Measurements from ENCODE around the gene PEX16.

Gene PEX16

DNA sequence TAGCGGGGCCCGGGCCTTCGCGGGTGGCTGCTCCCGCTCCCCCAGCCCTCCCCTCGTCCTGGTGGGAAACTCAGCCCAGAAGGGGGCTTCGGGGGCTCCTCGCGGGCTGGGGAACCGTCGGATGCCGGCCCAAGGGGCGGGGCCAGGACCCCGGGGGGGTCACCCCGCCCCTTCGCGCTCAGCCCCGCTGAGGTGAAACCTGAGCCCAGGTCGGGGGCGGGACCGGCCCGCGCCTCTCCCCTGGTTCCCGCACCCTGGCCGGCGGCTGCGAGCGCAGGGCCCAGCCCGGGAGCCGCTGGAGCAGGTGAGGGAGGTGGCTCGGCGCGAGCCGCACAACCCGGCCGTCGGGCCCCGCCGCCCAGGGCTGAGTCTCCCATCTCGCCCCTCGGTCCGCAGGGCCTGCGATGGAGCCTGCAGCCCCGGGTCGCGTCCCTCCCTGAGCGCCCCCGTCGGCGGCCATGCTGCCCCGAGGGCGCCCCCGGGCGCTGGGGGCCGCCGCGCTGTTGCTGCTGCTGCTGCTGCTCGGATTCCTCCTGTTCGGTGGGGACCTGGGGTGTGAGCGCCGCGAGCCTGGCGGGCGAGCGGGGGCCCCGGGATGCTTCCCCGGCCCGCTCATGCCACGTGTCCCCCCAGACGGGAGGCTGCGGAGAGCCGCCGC lies 4.9 kb upstream of the PEX16 start, which contains the start of gene LARGE2:
LARGE2 (plus strand) TSS at position 232 of the 658 bp plus-strand sequence; CDS start at position 459, 227 bp downstream.
- H3K4me1 ChIP-seq (ENCODE audit: control insufficient read depth, insufficient read depth, low read length) = peaks cover 22% of the 10 kb centered on the region
- H3K27me3 ChIP-seq (ENCODE audit: control insufficient read depth, insufficient read depth, low read length) = peaks cover 13% of the 10 kb centered on the region
- H3K36me3 ChIP-seq (ENCODE audit: control insufficient read depth, insufficient read depth, low read length) = peaks cover 26% of the 10 kb centered on the region
- H3K4me3 ChIP-seq (ENCODE audit: low read depth, low read length) = peak within 1 kb of the TSS; percentile 79
- H3K9me3 ChIP-seq (ENCODE audit: control insufficient read depth, insufficient read depth, low read length) = no peaks in the 10 kb centered on the region
- peak within 1 kb of the TSS; percentile 54 for H3K9ac ChIP-seq (ENCODE audit: low read depth, low read length)

GRCh38 chr11:45921561-45922424 lies 4.1 kb upstream of the PEX16 start:
- Histone ChIP-seq H3K9me3 (ENCODE audit: control insufficient read depth, insufficient read depth, low read length) (no peaks in the 10 kb centered on the region), H3K4me3 (ENCODE audit: low read depth, low read length) (peak overlapping the region; percentile 56), H3K27me3 (ENCODE audit: control insufficient read depth, insufficient read depth, low read length) (peaks cover 13% of the 10 kb centered on the region), H3K36me3 (ENCODE audit: control insufficient read depth, insufficient read depth, low read length) (peaks cover 21% of the 10 kb centered on the region), H3K9ac (ENCODE audit: low read depth, low read length) (peak overlapping the region; percentile 47), H3K4me1 (ENCODE audit: control insufficient read depth, insufficient read depth, low read length) (peaks cover 25% of the 10 kb centered on the region)

DNA sequence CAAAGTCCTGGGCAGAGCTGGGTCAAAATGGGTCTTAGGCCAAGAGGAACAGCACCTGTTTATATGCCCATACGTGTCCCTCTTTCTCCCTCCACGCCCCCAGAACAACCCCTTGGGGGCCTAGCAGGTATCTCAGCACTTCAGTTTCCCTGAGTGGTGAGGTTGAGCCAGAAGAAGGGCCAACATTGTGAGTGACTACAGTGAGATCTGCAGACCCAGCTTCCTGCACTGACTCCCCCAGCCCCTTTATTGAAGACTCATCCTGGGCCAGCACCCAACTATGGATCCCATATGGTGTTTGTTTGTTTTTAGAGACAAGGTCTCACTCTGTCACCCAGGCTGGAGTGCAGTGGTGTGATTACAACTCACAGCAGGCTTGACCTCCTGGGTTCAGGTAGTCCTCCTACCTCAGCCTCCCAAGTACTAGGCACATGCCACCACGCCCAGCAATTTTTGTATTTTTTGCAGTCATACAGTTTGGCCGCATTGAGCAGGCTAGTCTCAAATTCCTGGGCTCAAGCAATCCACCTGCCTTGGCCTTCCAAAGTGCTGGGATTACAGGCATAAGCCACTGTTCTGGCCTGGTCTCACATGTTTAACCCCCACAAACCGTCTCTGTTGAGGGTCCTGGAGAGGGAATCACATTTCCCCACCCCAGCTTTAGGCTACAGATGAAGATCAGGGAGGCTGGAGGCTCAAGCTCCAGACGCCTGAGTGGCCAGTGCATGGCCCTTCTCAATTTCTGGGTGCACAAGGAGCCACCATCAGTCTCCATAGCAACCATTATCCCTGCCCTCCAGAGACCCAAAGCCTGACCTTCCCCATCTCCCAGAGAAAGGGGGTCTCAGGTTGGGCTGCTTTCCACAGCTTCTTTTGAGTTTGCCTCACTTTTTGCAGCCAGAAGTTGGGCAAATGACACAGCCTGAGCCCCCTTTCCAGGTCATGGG lies 3.1 kb upstream of the PEX16 start:
- Histone ChIP-seq H3K36me3 (ENCODE audit: control insufficient read depth, insufficient read depth, low read length) (peaks cover 12% of the 10 kb centered on the region), H3K9me3 (ENCODE audit: control insufficient read depth, insufficient read depth, low read length) (no peaks in the 10 kb centered on the region), H3K27me3 (ENCODE audit: control insufficient read depth, insufficient read depth, low read length) (peaks cover 13% of the 10 kb centered on the region), H3K4me3 (ENCODE audit: low read depth, low read length) (peak overlapping the region; percentile 56), H3K4me1 (ENCODE audit: control insufficient read depth, insufficient read depth, low read length) (peaks cover 26% of the 10 kb centered on the region), H3K9ac (ENCODE audit: low read depth, low read length) (no peak overlapping the region)

DNA sequence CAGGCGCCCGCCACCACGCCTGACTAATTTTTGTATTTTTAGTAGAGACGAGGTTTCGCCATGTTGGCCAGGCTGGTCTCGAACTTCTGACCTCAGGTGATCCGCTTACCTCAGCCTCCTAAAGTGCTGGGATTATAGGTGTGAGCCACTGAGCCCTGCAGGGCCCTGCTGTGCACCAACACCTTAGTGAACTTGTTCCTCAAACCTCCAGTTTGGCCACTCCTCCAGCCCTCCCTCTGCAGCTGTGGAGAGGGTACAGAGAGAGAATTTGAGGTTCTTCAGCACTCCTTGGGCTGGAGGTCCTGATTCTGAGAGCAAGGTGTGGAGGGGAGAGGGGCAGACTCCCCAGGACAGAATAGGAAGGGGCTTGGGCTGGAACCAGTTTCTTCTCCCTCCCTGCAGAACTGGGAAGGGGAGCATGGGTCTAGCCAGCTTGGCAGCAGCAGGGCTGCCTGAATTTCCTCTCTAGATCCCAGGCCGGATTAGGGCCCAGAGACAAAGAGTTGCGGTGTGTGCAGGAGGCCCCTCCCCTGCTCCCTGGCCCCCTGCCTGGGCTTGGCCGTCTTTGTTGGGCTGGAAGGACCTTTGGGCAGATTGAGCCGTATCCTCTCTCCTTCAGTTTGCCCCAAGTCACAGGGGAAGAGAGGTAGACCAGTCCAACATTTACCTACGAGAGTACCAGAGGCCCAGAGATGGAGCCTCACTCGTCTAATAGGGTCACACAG lies 2.3 kb upstream of the PEX16 start:
- Histone ChIP-seq H3K4me1 (ENCODE audit: control insufficient read depth, insufficient read depth, low read length) (peaks cover 26% of the 10 kb centered on the region), H3K36me3 (ENCODE audit: control insufficient read depth, insufficient read depth, low read length) (peaks cover 14% of the 10 kb centered on the region), H3K4me3 (ENCODE audit: low read depth, low read length) (no peak overlapping the region), H3K27me3 (ENCODE audit: control insufficient read depth, insufficient read depth, low read length) (peaks cover 13% of the 10 kb centered on the region), H3K9ac (ENCODE audit: low read depth, low read length) (no peak overlapping the region), H3K9me3 (ENCODE audit: control insufficient read depth, insufficient read depth, low read length) (no peaks in the 10 kb centered on the region)

DNA sequence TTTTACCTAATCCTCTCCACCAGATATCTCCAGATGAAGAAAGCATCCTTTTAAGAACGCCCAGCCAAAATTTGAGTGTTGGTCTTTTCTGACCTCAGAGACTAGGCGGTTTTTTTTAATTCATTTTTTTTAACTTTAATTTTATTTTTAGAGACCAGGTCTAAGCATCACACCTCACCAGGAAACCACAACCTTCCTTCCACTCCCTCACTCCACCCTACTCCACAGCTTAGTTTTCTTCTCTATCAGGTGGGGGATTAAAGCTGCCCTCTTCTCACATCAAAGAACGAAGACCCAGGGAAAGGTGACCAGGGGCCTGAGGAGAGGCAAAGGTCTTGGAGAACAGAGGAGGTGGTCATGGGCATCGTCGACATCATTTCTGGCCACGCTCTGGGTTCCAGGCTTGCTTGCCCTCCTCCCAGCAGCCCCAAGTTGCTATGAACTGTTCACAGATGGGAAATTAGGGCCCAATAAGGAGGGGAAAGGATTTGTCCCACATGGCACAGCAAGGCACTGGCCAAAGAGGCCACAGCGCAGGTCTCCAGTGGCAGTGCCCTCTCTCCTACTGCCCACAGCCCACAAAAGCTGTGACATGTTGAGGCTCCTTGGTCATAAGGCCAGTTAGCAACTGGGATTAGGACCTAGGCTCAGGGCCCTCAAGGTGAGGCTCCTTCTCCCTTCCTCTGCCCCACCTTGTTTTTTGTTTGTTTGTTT lies 1.4 kb upstream of the PEX16 start:
- no peaks in the 10 kb centered on the region for H3K9me3 ChIP-seq (ENCODE audit: control insufficient read depth, insufficient read depth, low read length)
- H3K4me3 ChIP-seq (ENCODE audit: low read depth, low read length) = peak overlapping the region; percentile 95
- H3K36me3 ChIP-seq (ENCODE audit: control insufficient read depth, insufficient read depth, low read length) = peaks cover 14% of the 10 kb centered on the region
- no peak overlapping the region for H3K9ac ChIP-seq (ENCODE audit: low read depth, low read length)
- peaks cover 13% of the 10 kb centered on the region for H3K27me3 ChIP-seq (ENCODE audit: control insufficient read depth, insufficient read depth, low read length)
- H3K4me1 ChIP-seq (ENCODE audit: control insufficient read depth, insufficient read depth, low read length) = peaks cover 26% of the 10 kb centered on the region

- Histone ChIP-seq H3K4me1 (ENCODE audit: control insufficient read depth, insufficient read depth, low read length) (peaks cover 26% of the 10 kb centered on the region), H3K9ac (ENCODE audit: low read depth, low read length) (peak overlapping the region; percentile 70), H3K4me3 (ENCODE audit: low read depth, low read length) (peak overlapping the region; percentile 95)
Observed at GRCh38 chr11:45918331-45918941, 759 bp upstream of the PEX16 start.

DNA sequence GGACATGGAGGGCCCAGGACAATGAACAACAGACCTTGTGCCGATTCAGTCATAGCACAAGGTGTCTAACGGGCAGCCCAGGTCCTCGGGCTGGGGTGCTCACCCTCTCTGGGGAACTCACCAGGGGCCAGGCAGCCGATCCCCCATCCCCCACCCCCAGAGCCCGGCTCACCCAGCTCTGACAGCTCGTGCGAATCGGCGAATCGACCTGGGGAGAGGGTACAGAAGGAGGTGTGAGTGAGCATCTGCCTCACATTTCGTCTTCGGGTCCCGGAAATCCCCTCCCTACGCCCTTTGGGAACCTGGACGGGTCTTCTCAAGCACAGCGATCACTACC lies 423 bp downstream of the PEX16 start:
- Histone ChIP-seq H3K36me3 (ENCODE audit: control insufficient read depth, insufficient read depth, low read length) (peaks cover 23% of the 10 kb centered on the region), H3K4me3 (ENCODE audit: low read depth, low read length) (peak overlapping the region; percentile 95), H3K4me1 (ENCODE audit: control insufficient read depth, insufficient read depth, low read length) (peaks cover 26% of the 10 kb centered on the region), H3K9me3 (ENCODE audit: control insufficient read depth, insufficient read depth, low read length) (no peaks in the 10 kb centered on the region), H3K9ac (ENCODE audit: low read depth, low read length) (peak overlapping the region; percentile 56), H3K27me3 (ENCODE audit: control insufficient read depth, insufficient read depth, low read length) (peaks cover 13% of the 10 kb centered on the region)

More at GRCh38 chr11:45918331-45918941, 759 bp upstream of the PEX16 start:
- peaks cover 19% of the 10 kb centered on the region for H3K36me3 ChIP-seq (ENCODE audit: control insufficient read depth, insufficient read depth, low read length)
- no peaks in the 10 kb centered on the region for H3K9me3 ChIP-seq (ENCODE audit: control insufficient read depth, insufficient read depth, low read length)
- peaks cover 13% of the 10 kb centered on the region for H3K27me3 ChIP-seq (ENCODE audit: control insufficient read depth, insufficient read depth, low read length)

DNA sequence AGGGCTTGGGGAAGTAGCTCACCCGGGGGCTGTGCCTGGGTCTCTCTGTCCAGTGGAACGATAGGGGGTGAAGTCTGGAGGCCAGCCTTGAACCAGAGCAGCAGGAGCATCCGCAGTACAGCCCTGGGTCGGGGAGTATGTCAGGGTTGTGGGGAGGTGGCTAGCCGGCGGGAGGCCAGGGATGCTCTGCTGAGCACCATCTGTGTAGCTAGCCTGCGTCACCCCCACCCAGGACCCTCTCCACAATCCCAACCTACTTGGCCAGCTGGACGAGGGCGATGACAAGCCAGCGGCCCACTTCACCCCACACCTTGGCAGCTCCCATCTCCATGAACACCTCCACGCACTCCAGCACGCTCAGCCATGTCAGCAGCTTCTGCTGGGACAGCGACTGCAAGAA lies 2.2 kb downstream of the PEX16 start:
- H3K27me3 ChIP-seq (ENCODE audit: control insufficient read depth, insufficient read depth, low read length) = peaks cover 4% of the 10 kb centered on the region
- peaks cover 32% of the 10 kb centered on the region for H3K36me3 ChIP-seq (ENCODE audit: control insufficient read depth, insufficient read depth, low read length)
- no peaks in the 10 kb centered on the region for H3K9me3 ChIP-seq (ENCODE audit: control insufficient read depth, insufficient read depth, low read length)
- H3K4me3 ChIP-seq (ENCODE audit: low read depth, low read length) = no peak overlapping the region
- peaks cover 15% of the 10 kb centered on the region for H3K4me1 ChIP-seq (ENCODE audit: control insufficient read depth, insufficient read depth, low read length)
- H3K9ac ChIP-seq (ENCODE audit: low read depth, low read length) = no peak overlapping the region

DNA sequence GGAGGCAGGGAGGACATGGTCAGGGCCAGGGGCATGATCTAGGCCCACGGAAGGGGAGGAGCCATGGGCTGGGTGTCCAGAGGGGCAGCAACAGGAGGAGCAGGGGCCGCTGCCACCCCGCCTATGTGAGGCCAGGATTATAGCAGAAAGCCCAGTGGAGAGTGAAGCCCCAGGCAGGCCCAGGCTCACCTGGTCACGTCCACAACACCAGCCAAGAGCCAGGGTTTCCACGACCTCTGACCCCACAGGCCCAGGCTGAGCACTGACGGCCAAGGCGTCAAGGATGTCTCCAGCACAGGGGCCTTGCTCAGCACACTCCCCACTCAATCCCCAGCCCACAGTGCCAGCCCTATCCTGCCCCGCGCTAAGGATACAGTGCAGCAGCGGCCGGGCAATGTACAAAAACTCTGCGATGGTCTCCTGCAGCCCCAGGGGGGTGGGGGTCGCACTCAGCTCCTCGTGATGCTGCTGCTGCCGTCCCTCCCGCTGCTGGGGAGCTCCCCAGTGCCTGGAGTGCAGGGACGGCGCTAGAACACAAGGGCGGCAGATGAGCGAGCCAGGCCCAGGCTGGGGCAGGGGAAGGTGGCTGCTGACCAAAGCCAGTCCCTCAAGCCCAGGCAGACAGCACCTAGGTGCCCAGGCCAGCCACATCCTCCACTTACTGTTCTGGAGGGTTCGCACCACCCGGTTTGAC lies 3.6 kb downstream of the PEX16 start:
- H3K36me3 ChIP-seq (ENCODE audit: control insufficient read depth, insufficient read depth, low read length) = peaks cover 32% of the 10 kb centered on the region
- H3K9me3 ChIP-seq (ENCODE audit: control insufficient read depth, insufficient read depth, low read length) = no peaks in the 10 kb centered on the region
- H3K9ac ChIP-seq (ENCODE audit: low read depth, low read length) = no peak overlapping the region
- no peak overlapping the region for H3K4me3 ChIP-seq (ENCODE audit: low read depth, low read length)
- no peaks in the 10 kb centered on the region for H3K27me3 ChIP-seq (ENCODE audit: control insufficient read depth, insufficient read depth, low read length)
- H3K4me1 ChIP-seq (ENCODE audit: control insufficient read depth, insufficient read depth, low read length) = peaks cover 6% of the 10 kb centered on the region

DNA sequence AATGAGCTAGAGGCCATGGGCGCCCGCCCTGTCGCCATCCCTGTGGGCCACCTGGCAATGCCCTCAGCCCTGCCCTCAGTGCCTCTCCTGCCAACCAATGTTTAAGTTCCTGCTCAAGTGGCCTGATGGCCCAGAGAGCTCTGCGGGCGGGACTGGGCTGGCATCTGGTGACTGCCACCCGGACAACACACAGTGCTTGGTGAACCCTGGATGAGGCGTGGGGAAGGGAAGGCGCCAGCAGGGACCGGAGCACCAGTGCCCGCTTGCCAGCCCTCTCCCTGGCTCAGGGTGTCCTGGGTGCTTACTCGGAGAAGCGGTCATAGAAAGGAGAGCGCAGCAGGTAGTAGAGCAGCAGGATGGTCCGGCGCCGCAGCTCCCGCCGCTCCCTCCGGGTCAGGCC lies 4.2 kb downstream of the PEX16 start:
- Histone ChIP-seq H3K9ac (ENCODE audit: low read depth, low read length) (no peak overlapping the region), H3K4me3 (ENCODE audit: low read depth, low read length) (no peak overlapping the region), H3K9me3 (ENCODE audit: control insufficient read depth, insufficient read depth, low read length) (no peaks in the 10 kb centered on the region), H3K27me3 (ENCODE audit: control insufficient read depth, insufficient read depth, low read length) (no peaks in the 10 kb centered on the region), H3K4me1 (ENCODE audit: control insufficient read depth, insufficient read depth, low read length) (peaks cover 3% of the 10 kb centered on the region), H3K36me3 (ENCODE audit: control insufficient read depth, insufficient read depth, low read length) (peaks cover 32% of the 10 kb centered on the region)

All from iPS-15b (cell line).